Large intestine (tissue), 3 donors: ENCODE measurements around the gene VPS35. TPM values are rescaled to one million over a fixed set of nuclear protein-coding genes. Genes with fewer than 3 reads are reported as not detected.

Source experiments
- DNase-seq, 2 donors: peaks; one replicate each; pipeline versions ENCODE4 v3.0.0 to v3.0.0-alpha.2; 2013
- H3K27ac ChIP-seq: one replicate; pipeline ENCODE4 v1.5.1; 2013; ENCODE audit warnings: low read length
- H3K27me3 ChIP-seq: 2 replicates; pipeline ENCODE4 v1.6.1; 2013; ENCODE audit warnings: low read length; ENCODE audit not compliant: control insufficient read depth, insufficient read depth
- H3K36me3 ChIP-seq: 2 replicates; pipeline ENCODE4 v1.6.1; 2013; ENCODE audit warnings: low read length; ENCODE audit not compliant: control insufficient read depth, insufficient read depth
- H3K4me1 ChIP-seq: one replicate; pipeline ENCODE4 v1.6.1; 2013; ENCODE audit warnings: low read length; ENCODE audit not compliant: control insufficient read depth, insufficient read depth
- H3K4me3 ChIP-seq: one replicate; pipeline ENCODE4 v1.5.1; 2013; ENCODE audit warnings: low read length
- H3K9me3 ChIP-seq: one replicate; pipeline ENCODE4 v1.6.1; 2013; ENCODE audit warnings: mild to moderate bottlenecking, low read depth, low read length, moderate library complexity; ENCODE audit not compliant: control insufficient read depth
- WGBS: methylation state at CpG from one replicate; pipeline ENCODE4 v1.1.5; 2013; ENCODE audit warnings: low lambda C conversion rate; ENCODE audit not compliant: insufficient coverage; 5-methylcytosine and 5-hydroxymethylcytosine counted together
- polyA plus RNA-seq: library from polyadenylated mRNA; unstranded; fragments of 120-200 nt; gene quantifications from one replicate; pipeline ENCODE4 v1.2.1, GENCODE V29; 2013

VPS35 gene
- polyA plus RNA-seq, 1 donor: 158 TPM

GRCh38 chr16:46620266-46621005 lies 68.5 kb downstream of the VPS35 start:
- Histone ChIP-seq H3K9me3 (no peaks in the 10 kb centered on the region), H3K4me3 (peak overlapping the region; percentile 41), H3K27me3 (no peaks in the 10 kb centered on the region), H3K4me1 (no peaks in the 10 kb centered on the region), H3K27ac (no peak overlapping the region), H3K36me3 (no peaks in the 10 kb centered on the region)
- 38% methylated on average over 3 of the region's 11 CpGs for WGBS
- DNase-seq: peak in 1 of 2 donors; percentile 17

GRCh38 chr16:46618516-46618915 lies 70.5 kb downstream of the VPS35 start:
- WGBS: no CpG with 5 or more reads among the region's 4 CpGs
- Histone ChIP-seq H3K36me3 (no peaks in the 10 kb centered on the region), H3K4me3 (no peak overlapping the region), H3K27ac (no peak overlapping the region), H3K4me1 (no peaks in the 10 kb centered on the region), H3K27me3 (no peaks in the 10 kb centered on the region), H3K9me3 (no peaks in the 10 kb centered on the region)
- no peak for DNase-seq

- H3K4me1 ChIP-seq: no peaks in the 10 kb centered on the region
- H3K36me3 ChIP-seq: peaks cover 3% of the 10 kb centered on the region
- WGBS: no CpG with 5 or more reads among the region's 4 CpGs
- H3K9me3 ChIP-seq: no peaks in the 10 kb centered on the region
- no peak for DNase-seq
- no peak overlapping the region for H3K27ac ChIP-seq
- no peak overlapping the region for H3K4me3 ChIP-seq
- no peaks in the 10 kb centered on the region for H3K27me3 ChIP-seq
Observed at GRCh38 chr16:46614006-46614405, 75.0 kb downstream of the VPS35 start.

GRCh38 chr16:46613352-46613751 lies 75.6 kb downstream of the VPS35 start:
- no peak for DNase-seq
- no peaks in the 10 kb centered on the region for H3K9me3 ChIP-seq
- no peaks in the 10 kb centered on the region for H3K4me1 ChIP-seq
- WGBS: no CpG with 5 or more reads among the region's 2 CpGs
- H3K36me3 ChIP-seq: peaks cover 3% of the 10 kb centered on the region
- no peak overlapping the region for H3K4me3 ChIP-seq
- H3K27me3 ChIP-seq: no peaks in the 10 kb centered on the region
- H3K27ac ChIP-seq: no peak overlapping the region

GRCh38 chr16:46612121-46612520 lies 76.9 kb downstream of the VPS35 start:
- WGBS: 75% methylated on average over 2 of the region's 3 CpGs
- H3K36me3 ChIP-seq: peaks cover 3% of the 10 kb centered on the region
- DNase-seq: no peak

GRCh38 chr16:46607529-46607928 lies 81.4 kb downstream of the VPS35 start:
- H3K27ac ChIP-seq: no peak overlapping the region
- no peak for DNase-seq
- H3K36me3 ChIP-seq: peaks cover 8% of the 10 kb centered on the region
- H3K9me3 ChIP-seq: no peaks in the 10 kb centered on the region
- H3K4me1 ChIP-seq: no peaks in the 10 kb centered on the region
- WGBS: no CpG with 5 or more reads among the region's 1 CpG
- no peak overlapping the region for H3K4me3 ChIP-seq
- no peaks in the 10 kb centered on the region for H3K27me3 ChIP-seq

More at GRCh38 chr16:46612121-46612520, 76.9 kb downstream of the VPS35 start:
- H3K27ac ChIP-seq: no peak overlapping the region
- no peaks in the 10 kb centered on the region for H3K9me3 ChIP-seq
- H3K4me1 ChIP-seq: no peaks in the 10 kb centered on the region
- no peak overlapping the region for H3K4me3 ChIP-seq
- no peaks in the 10 kb centered on the region for H3K27me3 ChIP-seq

GRCh38 chr16:46606231-46606630 lies 82.7 kb downstream of the VPS35 start:
- Histone ChIP-seq H3K9me3 (no peaks in the 10 kb centered on the region), H3K4me3 (no peak overlapping the region), H3K27me3 (no peaks in the 10 kb centered on the region), H3K4me1 (no peaks in the 10 kb centered on the region), H3K36me3 (peaks cover 8% of the 10 kb centered on the region), H3K27ac (no peak overlapping the region)
- DNase-seq: no peak
- WGBS: 80% methylated on average over 1 of the region's 5 CpGs

Other genes with a start within 250 kb of the VPS35 start
- gene SHCBP1, start 67.8 kb downstream of the VPS35 start, polyA plus RNA-seq: 4.7 TPM
- gene ORC6, start 481 bp upstream of the VPS35 start, polyA plus RNA-seq: 25.0 TPM
- 0.16 TPM for gene MYLK3, start 59.2 kb upstream of the VPS35 start, polyA plus RNA-seq
- 26.9 TPM for gene C16orf87, start 142.0 kb upstream of the VPS35 start, polyA plus RNA-seq
- 5.2 TPM for gene GPT2, start 195.2 kb upstream of the VPS35 start, polyA plus RNA-seq